K562 (cell line): Measurements from ENCODE around the gene C1orf116. TPM values are rescaled to one million over a fixed set of nuclear protein-coding genes. Genes with fewer than 3 reads are reported as not detected.

Experiments used
- ATF7 ChIP-seq: fragments of 450-650 bp; IDR thresholded peaks from 2 replicates; pipeline ENCODE4 v1.7.1; 2014; ENCODE audit warnings: mild to moderate bottlenecking, moderate library complexity
- MYC ChIP-seq, 2 experiments: fragments of 250-450 bp in 1 of 2; sonication (Bioruptor Pico) in 1 of 2; IDR thresholded peaks; 2 replicates each; pipeline versions ENCODE4 v1.5.1 to v1.6.1; 2012 to 2021; ENCODE audit warnings: low read depth in 2 of 2, borderline replicate concordance in 1 of 2, improper control_type of control experiment in 1 of 2, low read length in 1 of 2, mild to moderate bottlenecking in 1 of 2, moderate library complexity in 1 of 2
- POLR2B ChIP-seq: fragments of 450-650 bp; IDR thresholded peaks from 2 replicates; pipeline ENCODE4 v1.6.1; 2018; ENCODE audit warnings: low read depth; ENCODE audit not compliant: partially characterized antibody
- RBM25 ChIP-seq: fragments of 200-400 bp; formaldehyde crosslinking; IDR thresholded peaks from 2 replicates; pipeline ENCODE4 v1.6.1; 2018; ENCODE audit warnings: low read length, low read depth, moderate library complexity; ENCODE audit not compliant: severe bottlenecking
- SLC30A9 ChIP-seq: fragments of 250-450 bp; sonication (Bioruptor Pico); IDR thresholded peaks from 2 replicates; pipeline ENCODE4 v1.8.0; 2022; ENCODE audit warnings: mild to moderate bottlenecking, moderate library complexity
- ZBTB17 ChIP-seq: fragments of 450-650 bp; formaldehyde crosslinking; IDR thresholded peaks from 2 replicates; pipeline ENCODE4 v1.4.0; 2020; ENCODE audit warnings: mild to moderate bottlenecking
- ZNF347 ChIP-seq: fragments of 450-650 bp; formaldehyde crosslinking; IDR thresholded peaks from 2 replicates; pipeline ENCODE4 v1.4.0; 2020; ENCODE audit warnings: low read depth, mild to moderate bottlenecking, moderate library complexity
- ZNF75A ChIP-seq: fragments of 450-650 bp; formaldehyde crosslinking; IDR thresholded peaks from 2 replicates; pipeline ENCODE4 v1.4.0; 2020; ENCODE audit warnings: mild to moderate bottlenecking
- ZNF785 ChIP-seq: fragments of 250-450 bp; sonication (Bioruptor Pico); IDR thresholded peaks from 2 replicates; pipeline ENCODE4 v1.4.0; 2020; ENCODE audit warnings: mild to moderate bottlenecking
- polyA plus RNA-seq, 8 experiments: library from polyadenylated mRNA; depleted of rRNA in 4 of 8; stranded (reverse) in 5 of 8; unstranded in 3 of 8; fragments of >200 nt; fragmentation: Nextera tagmentation in 2 of 8; fragmentation: Illumina TruSeq in 1 of 8; extraction: Ambion mirVana in 2 of 8; extraction: Trizol in 1 of 8; gene quantifications; 2 replicates each; pipeline versions ENCODE4 v1.2.1 to v1.2.3, GENCODE V29; 2011 to 2014; ENCODE audit warnings: inconsistent platforms in 1 of 8, missing spikeins in 1 of 8
- total RNA-seq, 7 experiments: library from RNA; depleted of rRNA in 6 of 7; stranded (reverse); fragments of >200 nt in 6 of 7; fragmentation: Illumina TruSeq in 2 of 7; extraction: Trizol in 2 of 7; gene quantifications; 2 replicates each; pipeline versions ENCODE4 v1.2.1 to v1.2.3, GENCODE V29; 2011 to 2021; ENCODE audit warnings: low replicate concordance in 1 of 7
- TF ChIP-seq, protein P1 (sequence below), 2 experiments: fragments of 450-650 bp; IDR thresholded peaks; 2 replicates each; pipeline ENCODE4 v1.6.1; 2016; ENCODE audit warnings: mild to moderate bottlenecking in 2 of 2, borderline replicate concordance in 1 of 2, low read depth in 1 of 2, moderate library complexity in 1 of 2
- TF ChIP-seq, protein P2 (sequence below): fragments of 250-450 bp; sonication (Bioruptor Pico); IDR thresholded peaks from 2 replicates; pipeline ENCODE4 v1.5.0; 2021; ENCODE audit warnings: mild to moderate bottlenecking, borderline replicate concordance
- TF ChIP-seq, protein P3 (sequence below): fragments of 250-450 bp; sonication (Bioruptor Pico); IDR thresholded peaks from 2 replicates; pipeline ENCODE4 v1.4.0; 2020

The C1orf116 gene
- total and polyA plus RNA-seq, 9 of the 15 experiments (the other 6 are each of a cell fraction or from before 2014, with no cell fraction given) = 0.62 to 3.0 (median 0.95) TPM

GRCh38 chr1:207024202-207025145, 8.1 kb downstream of the C1orf116 start (continued):
- TF ChIP-seq MYC (IDR thresholded peaks at IDR 0.05; ENCODE audit: low read depth, low read length) (peak; percentile 95), MYC (CRISPR knock-in tag; IDR thresholded peaks at IDR 0.05; ENCODE audit: borderline replicate concordance, low read depth) (peak; percentile 97; the same call in 1 of the 2 replicates), ZBTB17 (CRISPR knock-in tag) (peak; percentile 97), ZNF75A (peak; percentile 81), RBM25 (no peak), ATF7 (peak; percentile 95), ZNF347 (CRISPR knock-in tag) (peak; percentile 80; the same call in 1 of the 2 replicates), ZNF785 (CRISPR knock-in tag) (peak; percentile 24), SLC30A9 (no peak), POLR2B (peak; percentile 94)
- TF ChIP-seq, protein P1, sequence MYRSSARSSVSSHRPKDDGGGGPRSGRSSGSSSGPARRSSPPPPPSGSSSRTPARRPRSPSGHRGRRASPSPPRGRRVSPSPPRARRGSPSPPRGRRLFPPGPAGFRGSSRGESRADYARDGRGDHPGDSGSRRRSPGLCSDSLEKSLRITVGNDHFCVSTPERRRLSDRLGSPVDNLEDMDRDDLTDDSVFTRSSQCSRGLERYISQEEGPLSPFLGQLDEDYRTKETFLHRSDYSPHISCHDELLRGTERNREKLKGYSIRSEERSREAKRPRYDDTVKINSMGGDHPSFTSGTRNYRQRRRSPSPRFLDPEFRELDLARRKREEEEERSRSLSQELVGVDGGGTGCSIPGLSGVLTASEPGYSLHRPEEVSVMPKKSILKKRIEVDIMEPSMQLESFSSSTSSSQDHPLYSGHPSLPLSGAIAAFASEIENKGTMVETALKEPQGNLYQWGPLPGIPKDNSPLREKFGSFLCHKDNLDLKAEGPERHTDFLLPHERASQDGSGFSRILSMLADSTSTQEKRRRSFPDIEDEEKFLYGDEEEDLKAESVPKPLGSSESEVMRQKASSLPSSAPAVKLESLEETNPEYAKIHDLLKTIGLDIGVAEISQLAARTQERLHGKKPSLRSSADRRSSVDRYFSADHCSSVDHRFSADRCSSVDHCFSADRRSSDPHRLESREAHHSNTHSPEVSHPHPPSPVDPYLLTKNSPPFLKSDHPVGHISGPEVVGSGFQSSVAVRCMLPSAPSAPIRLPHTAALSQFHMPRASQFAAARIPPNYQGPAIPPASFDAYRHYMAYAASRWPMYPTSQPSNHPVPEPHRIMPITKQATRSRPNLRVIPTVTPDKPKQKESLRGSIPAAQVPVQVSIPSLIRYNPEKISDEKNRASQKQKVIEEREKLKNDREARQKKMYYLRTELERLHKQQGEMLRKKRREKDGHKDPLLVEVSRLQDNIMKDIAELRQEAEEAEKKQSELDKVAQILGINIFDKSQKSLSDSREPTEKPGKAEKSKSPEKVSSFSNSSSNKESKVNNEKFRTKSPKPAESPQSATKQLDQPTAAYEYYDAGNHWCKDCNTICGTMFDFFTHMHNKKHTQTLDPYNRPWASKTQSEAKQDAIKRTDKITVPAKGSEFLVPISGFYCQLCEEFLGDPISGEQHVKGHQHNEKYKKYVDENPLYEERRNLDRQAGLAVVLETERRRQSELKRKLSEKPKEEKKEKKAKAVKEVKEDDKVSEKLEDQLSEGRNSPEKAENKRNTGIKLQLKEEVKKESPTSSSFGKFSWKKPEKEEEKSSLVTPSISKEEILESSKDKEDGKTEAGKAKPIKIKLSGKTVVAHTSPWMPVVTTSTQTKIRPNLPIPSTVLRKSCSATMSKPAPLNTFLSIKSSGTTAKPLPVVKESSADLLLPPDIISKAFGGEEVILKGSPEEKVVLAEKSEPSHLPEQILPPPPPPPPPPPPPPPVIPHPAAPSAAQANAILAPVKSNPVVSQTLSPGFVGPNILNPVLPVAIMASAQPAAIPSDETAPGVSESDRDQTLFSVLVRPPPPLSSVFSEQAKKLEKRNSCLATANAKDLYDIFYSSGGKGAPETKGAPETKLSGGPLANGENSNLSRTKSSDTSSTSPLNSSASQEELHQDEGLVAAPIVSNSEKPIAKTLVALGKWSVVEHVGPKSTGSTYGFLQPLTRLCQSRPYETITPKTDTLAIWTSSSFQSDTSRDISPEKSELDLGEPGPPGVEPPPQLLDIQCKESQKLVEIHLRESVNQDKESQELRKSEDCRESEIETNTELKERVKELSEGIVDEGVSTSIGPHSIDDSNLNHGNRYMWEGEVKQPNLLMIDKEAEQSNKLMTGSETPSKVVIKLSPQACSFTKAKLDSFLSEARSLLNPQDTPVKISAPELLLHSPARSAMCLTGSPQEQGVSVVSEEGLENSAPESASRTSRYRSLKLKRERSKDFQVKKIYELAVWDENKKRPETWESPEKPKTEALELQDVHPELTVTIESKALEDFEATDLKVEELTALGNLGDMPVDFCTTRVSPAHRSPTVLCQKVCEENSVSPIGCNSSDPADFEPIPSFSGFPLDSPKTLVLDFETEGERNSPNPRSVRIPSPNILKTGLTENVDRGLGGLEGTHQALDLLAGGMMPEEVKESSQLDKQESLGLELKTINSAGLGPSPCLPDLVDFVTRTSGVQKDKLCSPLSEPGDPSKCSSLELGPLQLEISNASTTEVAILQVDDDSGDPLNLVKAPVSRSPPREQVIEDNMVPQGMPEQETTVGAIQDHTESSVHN (IDR thresholded peaks at IDR 0.05; ENCODE audit: borderline replicate concordance in 1 of 2, low read depth in 1 of 2) = peak in 1 of 2 experiments; percentile 88; a peak in 3 of 4 replicates
- TF ChIP-seq, protein P2, sequence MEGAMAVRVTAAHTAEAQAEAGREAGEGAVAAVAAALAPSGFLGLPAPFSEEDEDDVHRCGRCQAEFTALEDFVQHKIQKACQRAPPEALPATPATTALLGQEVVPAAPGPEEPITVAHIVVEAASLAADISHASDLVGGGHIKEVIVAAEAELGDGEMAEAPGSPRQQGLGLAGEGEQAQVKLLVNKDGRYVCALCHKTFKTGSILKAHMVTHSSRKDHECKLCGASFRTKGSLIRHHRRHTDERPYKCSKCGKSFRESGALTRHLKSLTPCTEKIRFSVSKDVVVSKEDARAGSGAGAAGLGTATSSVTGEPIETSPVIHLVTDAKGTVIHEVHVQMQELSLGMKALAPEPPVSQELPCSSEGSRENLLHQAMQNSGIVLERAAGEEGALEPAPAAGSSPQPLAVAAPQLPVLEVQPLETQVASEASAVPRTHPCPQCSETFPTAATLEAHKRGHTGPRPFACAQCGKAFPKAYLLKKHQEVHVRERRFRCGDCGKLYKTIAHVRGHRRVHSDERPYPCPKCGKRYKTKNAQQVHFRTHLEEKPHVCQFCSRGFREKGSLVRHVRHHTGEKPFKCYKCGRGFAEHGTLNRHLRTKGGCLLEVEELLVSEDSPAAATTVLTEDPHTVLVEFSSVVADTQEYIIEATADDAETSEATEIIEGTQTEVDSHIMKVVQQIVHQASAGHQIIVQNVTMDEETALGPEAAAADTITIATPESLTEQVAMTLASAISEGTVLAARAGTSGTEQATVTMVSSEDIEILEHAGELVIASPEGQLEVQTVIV (CRISPR knock-in tag) = peak; percentile 54; the same call in 1 of the 2 replicates
- TF ChIP-seq, protein P3, sequence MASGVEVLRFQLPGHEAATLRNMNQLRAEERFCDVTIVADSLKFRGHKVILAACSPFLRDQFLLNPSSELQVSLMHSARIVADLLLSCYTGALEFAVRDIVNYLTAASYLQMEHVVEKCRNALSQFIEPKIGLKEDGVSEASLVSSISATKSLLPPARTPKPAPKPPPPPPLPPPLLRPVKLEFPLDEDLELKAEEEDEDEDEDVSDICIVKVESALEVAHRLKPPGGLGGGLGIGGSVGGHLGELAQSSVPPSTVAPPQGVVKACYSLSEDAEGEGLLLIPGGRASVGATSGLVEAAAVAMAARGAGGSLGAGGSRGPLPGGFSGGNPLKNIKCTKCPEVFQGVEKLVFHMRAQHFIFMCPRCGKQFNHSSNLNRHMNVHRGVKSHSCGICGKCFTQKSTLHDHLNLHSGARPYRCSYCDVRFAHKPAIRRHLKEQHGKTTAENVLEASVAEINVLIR (CRISPR knock-in tag) = peak; percentile 86
